Activated T-cell treated with anti-CD3 and anti-CD28 coated beads, Interleukin-2, amount 50 U/mL, for 72 hours (primary cell): Measurements from ENCODE around the gene FSTL5. TPM values are rescaled to one million over a fixed set of nuclear protein-coding genes. Genes with fewer than 3 reads are reported as not detected.

Source experiments
- ATAC-seq, 2 donors: fragments of 150-1000 bp; cut with Tn5 transposase; replicated peaks in 1 of 2; 2 replicates each; pipeline ENCODE4 v1.10.0; 2021; ENCODE audit warnings: moderate library complexity in 2 of 2, mild to moderate bottlenecking in 1 of 2
- DNase-seq, 2 donors: peaks; one replicate each; pipeline ENCODE4 v3.0.0; 2021 to 2022; ENCODE audit warnings: mixed read lengths in 1 of 2
- H3K27ac Mint-ChIP-seq: one replicate; pipeline ENCODE4 v1.8.0; 2022; ENCODE audit warnings: mild to moderate bottlenecking, moderate library complexity, mixed read lengths
- H3K27me3 Mint-ChIP-seq: one replicate; pipeline ENCODE4 v1.8.0; 2022; ENCODE audit warnings: low read depth, mixed read lengths
- H3K36me3 Mint-ChIP-seq, 2 donors: one replicate each; pipeline ENCODE4 v1.8.0; 2022; ENCODE audit warnings: mixed read lengths in 2 of 2, mild to moderate bottlenecking in 1 of 2; ENCODE audit not compliant: insufficient read depth in 2 of 2
- H3K4me1 Mint-ChIP-seq: one replicate; pipeline ENCODE4 v1.8.0; 2022; ENCODE audit warnings: low read depth, mixed read lengths
- H3K4me3 Mint-ChIP-seq, 2 donors: one replicate each; pipeline ENCODE4 v1.8.0; 2022; ENCODE audit warnings: mild to moderate bottlenecking in 2 of 2, mixed read lengths in 2 of 2, moderate library complexity in 2 of 2
- H3K9me3 Mint-ChIP-seq, 2 donors: one replicate each; pipeline ENCODE4 v1.8.0; 2022; ENCODE audit warnings: mixed read lengths in 2 of 2
- total RNA-seq, 2 donors: library from RNA; stranded (reverse); gene quantifications; one replicate each; pipeline ENCODE4 v1.2.3, GENCODE V29; 2022

FSTL5 gene
- total RNA-seq, 2 donors from 2014 or later = not detected

DNA sequence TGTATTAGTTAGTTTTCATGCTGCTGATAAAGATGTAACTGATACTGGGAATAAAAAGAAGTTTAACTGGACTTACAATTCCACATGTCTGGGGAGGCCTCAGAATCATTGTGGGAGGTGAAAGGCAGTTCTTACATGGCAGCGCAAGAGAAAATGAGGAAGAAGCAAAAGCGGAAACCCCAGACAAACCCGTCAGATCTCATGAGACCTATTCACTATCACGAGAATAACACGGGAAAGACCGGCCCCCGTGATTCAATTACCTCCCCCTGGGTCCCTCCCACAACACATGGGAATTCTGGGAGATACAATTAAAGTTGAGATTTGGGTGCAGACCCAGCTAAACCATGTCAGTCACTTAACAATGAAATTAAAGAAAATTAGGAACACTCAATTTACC is 499.1 kb downstream of the FSTL5 start:
- Mint-ChIP-seq H3K27ac (no peak overlapping the region), H3K27me3 (no peaks in the 10 kb centered on the region), H3K9me3 (peaks cover 4 to 8% of the 10 kb centered on the region in 2 donors), H3K4me3 (no peak overlapping the region), H3K36me3 (peaks cover 0 to 3% of the 10 kb centered on the region in 2 donors), H3K4me1 (no peaks in the 10 kb centered on the region)
- ATAC-seq (no peak), DNase-seq (no peak)

DNA sequence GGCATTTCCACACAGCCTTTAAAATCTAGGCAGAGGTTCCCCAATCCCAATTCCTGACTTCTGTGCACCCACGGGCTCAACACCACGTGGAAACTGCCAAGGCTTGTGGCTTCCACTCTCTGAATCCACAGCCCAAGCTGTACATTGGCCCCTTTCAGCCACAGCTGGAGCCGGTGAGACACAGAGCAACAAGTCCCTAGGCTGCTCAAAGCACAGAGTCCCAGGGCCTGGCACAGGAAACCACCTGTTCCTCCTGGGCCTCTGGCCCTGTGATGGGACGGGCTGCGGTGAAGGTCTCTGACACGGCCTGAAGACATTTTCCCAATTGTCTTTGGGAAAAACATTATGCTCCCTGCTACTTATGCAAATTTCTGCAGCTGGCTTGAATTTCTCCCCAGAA is 500.0 kb downstream of the FSTL5 start:
- peaks cover 0 to 3% of the 10 kb centered on the region in 2 donors for H3K36me3 Mint-ChIP-seq
- DNase-seq = no peak
- no peak overlapping the region for H3K27ac Mint-ChIP-seq
- H3K27me3 Mint-ChIP-seq = no peaks in the 10 kb centered on the region
- H3K9me3 Mint-ChIP-seq = peaks cover 4 to 6% of the 10 kb centered on the region in 2 donors
- no peak for ATAC-seq
- H3K4me3 Mint-ChIP-seq = no peak overlapping the region
- no peaks in the 10 kb centered on the region for H3K4me1 Mint-ChIP-seq

DNA sequence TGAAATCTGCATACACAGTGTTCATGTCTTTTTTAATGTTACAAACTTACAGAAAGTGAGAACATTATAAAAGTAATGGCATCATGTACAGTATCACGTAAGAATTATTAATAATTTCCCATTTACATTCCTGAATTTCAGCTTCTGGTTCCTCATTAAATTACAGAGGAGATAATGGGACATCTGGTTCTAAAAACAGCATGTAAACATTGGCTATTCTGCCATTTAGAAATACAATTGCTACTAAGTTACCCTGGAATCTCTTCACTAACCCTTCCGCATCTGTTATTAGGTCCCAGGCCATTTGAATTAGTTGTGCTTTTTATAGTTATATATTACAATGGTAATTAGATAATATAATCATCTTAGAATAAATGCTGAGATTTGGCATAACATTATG is 505.1 kb downstream of the FSTL5 start:
- no peaks in the 10 kb centered on the region for H3K4me1 Mint-ChIP-seq
- H3K4me3 Mint-ChIP-seq = no peak overlapping the region
- DNase-seq (no peak), ATAC-seq (no peak)
- H3K27me3 Mint-ChIP-seq = no peaks in the 10 kb centered on the region
- H3K36me3 Mint-ChIP-seq = peaks cover 0 to 3% of the 10 kb centered on the region in 2 donors
- peaks cover 4% of the 10 kb centered on the region in 2 donors for H3K9me3 Mint-ChIP-seq
- no peak overlapping the region for H3K27ac Mint-ChIP-seq

DNA sequence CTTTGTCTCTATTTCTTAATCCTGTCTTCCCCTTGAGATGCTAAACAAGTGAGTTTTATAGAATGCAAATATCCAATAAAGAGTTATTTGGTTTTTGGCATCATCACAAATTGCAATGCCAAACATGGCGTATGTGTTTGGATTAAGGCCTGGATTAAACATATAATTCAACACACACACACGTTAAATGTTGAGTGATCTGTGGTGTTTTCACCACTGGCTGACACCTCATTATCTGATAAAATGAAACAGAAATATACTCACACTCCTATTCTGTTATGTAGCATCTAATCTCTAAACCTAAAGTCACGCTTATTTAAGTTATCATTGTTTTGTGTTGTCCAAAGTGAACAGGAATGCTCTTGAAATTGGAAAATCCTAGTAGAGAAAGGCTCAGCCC is 506.2 kb downstream of the FSTL5 start:
- no peak for ATAC-seq
- peaks cover 0 to 3% of the 10 kb centered on the region in 2 donors for H3K36me3 Mint-ChIP-seq

DNA sequence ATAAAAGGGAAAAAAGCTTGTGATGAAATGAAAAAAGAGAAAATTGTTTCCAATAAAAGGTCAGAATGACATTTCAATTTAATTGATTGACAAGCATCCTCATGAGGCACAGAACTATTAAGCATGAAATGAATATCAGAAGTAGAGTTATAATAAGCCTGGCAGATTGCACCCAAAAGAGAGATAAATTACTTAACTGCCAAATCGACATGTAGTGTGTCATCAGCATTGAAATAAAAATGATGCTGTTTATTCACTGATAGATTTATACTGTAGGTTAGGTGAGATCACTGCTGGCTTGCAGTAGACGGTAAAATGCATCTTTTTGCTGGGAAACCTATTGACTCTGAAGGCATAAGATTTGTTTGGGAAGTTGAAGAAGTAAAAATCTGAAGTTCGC is 507.2 kb downstream of the FSTL5 start:
- Mint-ChIP-seq H3K4me1 (no peaks in the 10 kb centered on the region), H3K4me3 (no peak overlapping the region), H3K36me3 (no peaks in the 10 kb centered on the region), H3K9me3 (peaks cover 0 to 2% of the 10 kb centered on the region in 2 donors), H3K27me3 (no peaks in the 10 kb centered on the region), H3K27ac (no peak overlapping the region)
- ATAC-seq (no peak), DNase-seq (no peak)

More for the DNA sequence above, 506.2 kb downstream of the FSTL5 start:
- no peak overlapping the region for H3K27ac Mint-ChIP-seq
- H3K4me3 Mint-ChIP-seq = no peak overlapping the region
- H3K4me1 Mint-ChIP-seq = no peaks in the 10 kb centered on the region
- no peak for DNase-seq
- H3K27me3 Mint-ChIP-seq = no peaks in the 10 kb centered on the region
- peaks cover 2% of the 10 kb centered on the region in 2 donors for H3K9me3 Mint-ChIP-seq

DNA sequence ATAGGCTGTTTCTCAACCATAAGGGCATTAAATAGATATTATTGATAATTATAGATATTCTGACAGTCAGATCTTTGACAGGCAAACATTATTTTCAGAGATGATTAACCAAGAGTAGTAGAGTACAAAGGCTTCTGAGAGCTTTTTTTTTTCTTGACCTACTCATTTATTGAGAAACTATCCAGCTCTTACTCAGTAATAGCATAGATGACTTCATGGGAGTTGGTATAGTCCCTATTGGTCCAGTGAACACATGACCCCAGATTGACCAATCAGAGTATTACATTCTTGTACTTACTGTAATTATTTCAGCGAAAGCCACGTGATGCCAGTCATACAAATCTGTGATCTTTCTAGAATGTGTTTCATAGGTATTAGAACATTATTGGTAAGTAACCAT is 508.7 kb downstream of the FSTL5 start:
- no peak for DNase-seq
- no peak overlapping the region for H3K4me3 Mint-ChIP-seq
- H3K9me3 Mint-ChIP-seq = peaks cover 0 to 2% of the 10 kb centered on the region in 2 donors
- no peaks in the 10 kb centered on the region for H3K36me3 Mint-ChIP-seq
- ATAC-seq = no peak
- no peaks in the 10 kb centered on the region for H3K4me1 Mint-ChIP-seq
- no peaks in the 10 kb centered on the region for H3K27me3 Mint-ChIP-seq
- H3K27ac Mint-ChIP-seq = no peak overlapping the region

DNA sequence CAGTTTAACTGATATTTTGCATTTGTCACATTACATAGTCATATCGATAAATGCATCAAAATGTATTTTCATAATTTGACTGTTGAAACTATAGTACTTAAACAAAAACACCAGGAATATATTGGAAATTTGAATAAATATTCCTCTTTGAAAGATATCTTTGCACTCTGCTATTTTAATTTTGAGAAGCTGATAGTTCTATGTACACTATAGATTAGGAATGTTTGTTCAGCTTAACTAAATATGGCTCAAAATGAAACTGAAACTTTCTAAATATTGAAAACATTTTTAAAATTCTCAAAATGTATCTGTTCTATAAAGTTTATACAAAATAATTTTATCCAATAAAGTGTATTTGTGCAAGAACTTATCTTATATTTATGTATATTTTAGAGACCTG is 510.1 kb downstream of the FSTL5 start:
- DNase-seq (no peak), ATAC-seq (no peak)
- Mint-ChIP-seq H3K27me3 (no peaks in the 10 kb centered on the region), H3K4me3 (no peak overlapping the region), H3K36me3 (no peaks in the 10 kb centered on the region), H3K9me3 (peaks cover 0 to 2% of the 10 kb centered on the region in 2 donors), H3K27ac (no peak overlapping the region), H3K4me1 (no peaks in the 10 kb centered on the region)

DNA sequence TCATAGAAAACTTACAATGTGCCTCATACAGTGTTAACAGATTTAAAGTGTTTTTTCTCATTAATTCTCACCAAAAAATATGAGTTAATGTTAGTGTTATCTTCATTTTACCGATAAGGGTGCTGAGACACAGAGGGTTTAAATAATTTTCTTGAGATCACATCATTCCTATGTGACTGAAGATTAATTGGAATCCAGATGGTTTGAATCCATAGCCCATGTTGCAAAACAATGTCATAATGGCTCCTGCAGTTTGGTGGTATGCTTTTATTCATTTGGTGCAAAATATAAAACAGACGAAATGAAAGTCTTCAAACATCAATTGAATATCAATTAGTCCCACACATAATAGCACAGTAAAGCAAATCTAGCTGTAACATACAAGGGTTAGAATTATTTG is 512.2 kb downstream of the FSTL5 start:
- Mint-ChIP-seq H3K27ac (no peak overlapping the region), H3K9me3 (peaks cover 0 to 2% of the 10 kb centered on the region in 2 donors), H3K36me3 (no peaks in the 10 kb centered on the region), H3K27me3 (no peaks in the 10 kb centered on the region), H3K4me3 (no peak overlapping the region), H3K4me1 (no peaks in the 10 kb centered on the region)
- DNase-seq = no peak
- ATAC-seq = no peak

DNA sequence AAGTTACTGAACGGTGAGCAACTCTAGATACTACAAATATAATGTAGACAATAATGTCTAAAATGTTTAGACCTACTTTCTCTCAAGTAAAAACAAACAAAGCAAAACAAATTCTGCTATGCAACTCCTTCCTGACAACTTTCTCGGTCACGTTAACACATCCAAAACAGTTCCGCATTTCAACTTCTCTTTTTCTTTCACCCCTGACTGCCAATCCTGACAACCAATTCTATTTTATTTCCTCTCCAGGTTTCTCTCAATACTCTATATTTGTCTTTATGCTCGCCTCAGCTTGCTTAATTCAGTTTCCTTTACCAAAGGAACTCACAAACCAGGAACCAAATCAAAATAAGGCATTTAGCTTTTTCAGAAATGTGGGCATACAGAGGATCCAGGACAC is 513.0 kb downstream of the FSTL5 start:
- Mint-ChIP-seq H3K27ac (no peak overlapping the region), H3K9me3 (peaks cover 0 to 2% of the 10 kb centered on the region in 2 donors), H3K4me1 (no peaks in the 10 kb centered on the region), H3K4me3 (no peak overlapping the region), H3K36me3 (no peaks in the 10 kb centered on the region), H3K27me3 (no peaks in the 10 kb centered on the region)
- no peak for ATAC-seq
- no peak for DNase-seq

DNA sequence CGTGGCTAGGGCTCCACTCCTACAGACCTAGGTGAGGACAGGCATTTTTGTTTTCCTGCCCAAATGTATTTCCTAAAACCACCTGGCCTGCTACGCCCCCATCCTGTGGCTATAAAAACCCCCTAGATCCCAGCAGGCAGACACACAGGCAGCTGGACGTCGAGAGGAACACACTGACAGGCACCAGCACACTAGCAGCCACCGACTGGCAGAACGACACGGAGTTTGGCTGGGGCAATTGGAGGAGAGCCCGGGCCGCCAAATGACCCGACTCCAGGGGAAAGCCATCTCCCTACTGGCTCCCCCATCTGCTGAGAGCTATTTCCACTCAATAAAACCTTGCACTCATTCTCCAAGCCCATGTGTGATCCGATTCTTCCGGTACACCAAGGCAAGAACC is 516.0 kb downstream of the FSTL5 start:
- Mint-ChIP-seq H3K9me3 (peaks cover 1 to 5% of the 10 kb centered on the region in 2 donors), H3K4me1 (no peaks in the 10 kb centered on the region), H3K36me3 (no peaks in the 10 kb centered on the region)

DNA sequence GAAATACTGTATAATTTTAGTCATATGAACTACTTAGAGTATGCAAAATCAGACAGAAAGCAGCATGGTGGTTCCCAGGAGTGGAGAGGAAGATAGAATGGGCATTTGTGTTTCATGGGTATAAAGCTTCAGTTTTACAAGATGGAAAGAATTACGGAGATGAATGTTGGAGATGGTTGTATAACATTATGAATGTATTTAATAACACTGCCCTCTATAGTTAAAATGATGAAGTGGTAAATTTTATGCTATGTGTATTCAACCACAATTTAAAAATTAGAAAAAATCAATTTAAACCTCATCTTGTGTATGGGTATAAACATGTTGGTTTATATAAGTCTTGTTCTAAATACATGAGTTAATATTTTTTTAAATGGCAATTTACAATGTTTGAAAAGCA is 521.1 kb downstream of the FSTL5 start:
- DNase-seq (no peak), ATAC-seq (no peak)
- H3K9me3 Mint-ChIP-seq = peaks cover 4 to 5% of the 10 kb centered on the region in 2 donors
- H3K36me3 Mint-ChIP-seq = no peaks in the 10 kb centered on the region
- no peak overlapping the region for H3K27ac Mint-ChIP-seq
- no peak overlapping the region for H3K4me3 Mint-ChIP-seq
- H3K27me3 Mint-ChIP-seq = no peaks in the 10 kb centered on the region
- H3K4me1 Mint-ChIP-seq = no peaks in the 10 kb centered on the region

More for the DNA sequence above, 516.0 kb downstream of the FSTL5 start:
- H3K27ac Mint-ChIP-seq = no peak overlapping the region
- ATAC-seq (no peak), DNase-seq (no peak)
- no peak overlapping the region for H3K4me3 Mint-ChIP-seq
- no peaks in the 10 kb centered on the region for H3K27me3 Mint-ChIP-seq

DNA sequence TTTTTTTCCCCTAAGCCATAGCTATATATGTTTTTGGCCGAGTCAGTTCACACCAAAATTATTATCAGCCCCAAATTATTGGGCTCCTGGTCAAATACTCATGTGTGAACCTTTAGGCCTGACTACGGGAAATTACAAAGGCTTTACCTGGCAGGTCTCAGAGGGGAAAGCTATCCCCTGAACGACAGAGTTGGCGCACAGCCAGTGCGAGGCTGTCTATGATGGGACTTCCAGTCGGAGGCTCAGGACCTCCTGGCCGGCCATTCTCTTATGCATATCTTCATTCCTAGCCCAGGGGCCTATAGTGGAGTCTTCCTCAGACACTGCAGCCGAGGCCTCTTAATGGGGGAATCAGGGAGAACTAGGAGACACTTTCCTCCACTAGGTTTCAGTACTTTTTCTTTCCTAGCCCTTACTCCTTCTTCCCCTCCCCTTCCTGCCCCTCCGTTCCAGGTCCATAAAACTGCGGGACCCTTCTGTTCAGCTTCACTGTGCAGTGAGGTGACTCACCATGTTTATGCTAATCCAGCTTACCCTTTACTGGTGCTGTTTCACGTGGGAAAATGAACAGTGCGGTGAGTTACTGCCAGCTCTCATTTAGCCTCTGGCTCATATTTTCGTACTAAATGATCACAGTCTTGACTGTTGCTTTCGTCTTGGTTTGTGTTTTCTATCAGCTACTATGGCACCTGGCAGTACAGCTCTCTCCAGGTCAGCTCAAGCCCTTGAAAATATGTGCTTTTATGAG is 533.9 kb downstream of the FSTL5 start:
- H3K9me3 Mint-ChIP-seq = peaks cover 1 to 7% of the 10 kb centered on the region in 2 donors
- H3K27me3 Mint-ChIP-seq = no peaks in the 10 kb centered on the region
- DNase-seq = no peak
- no peaks in the 10 kb centered on the region for H3K36me3 Mint-ChIP-seq
- H3K4me1 Mint-ChIP-seq = no peaks in the 10 kb centered on the region
- no peak overlapping the region for H3K27ac Mint-ChIP-seq
- ATAC-seq = no peak
- no peak overlapping the region for H3K4me3 Mint-ChIP-seq

DNA sequence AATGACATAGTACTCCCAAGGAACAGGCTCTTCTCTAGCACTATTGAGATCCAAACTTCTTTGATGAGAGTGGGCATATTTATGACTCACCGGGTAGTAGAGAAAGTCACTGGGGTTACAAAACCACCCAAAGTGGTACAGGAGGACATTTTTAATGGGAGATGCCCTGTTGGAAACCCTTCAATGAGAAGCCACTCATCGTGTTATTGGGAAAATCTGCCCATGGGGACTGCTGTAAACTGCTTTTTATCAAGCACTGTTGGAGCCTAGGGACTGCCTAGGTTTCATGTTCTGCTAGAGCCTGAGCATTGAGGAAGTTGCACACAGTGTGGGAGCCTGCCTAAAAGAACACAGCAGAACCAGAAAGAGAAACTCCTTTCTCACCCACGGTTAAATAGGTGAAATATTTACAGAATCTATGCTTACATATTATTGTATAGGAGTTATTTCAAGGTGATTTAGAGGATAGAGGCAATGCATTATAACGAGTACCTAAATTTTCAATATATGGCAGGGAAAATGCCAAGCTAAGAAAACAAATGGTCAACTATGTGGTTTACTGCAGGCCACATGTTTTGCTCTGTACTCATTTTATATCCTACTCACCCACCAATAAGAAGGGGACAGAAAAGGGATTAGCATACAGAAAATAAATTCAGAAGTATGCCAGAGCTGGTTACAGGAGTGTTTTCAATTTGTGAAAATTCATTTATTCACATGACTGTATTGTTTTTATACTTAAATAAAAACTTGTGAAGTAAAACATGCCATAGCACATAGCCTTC is 559.1 kb downstream of the FSTL5 start:
- ATAC-seq (no peak), DNase-seq (no peak)
- Mint-ChIP-seq H3K4me3 (no peak overlapping the region), H3K4me1 (no peaks in the 10 kb centered on the region), H3K27ac (no peak overlapping the region), H3K9me3 (peaks cover 2 to 11% of the 10 kb centered on the region in 2 donors), H3K27me3 (no peaks in the 10 kb centered on the region), H3K36me3 (no peaks in the 10 kb centered on the region)
